ENCODE results near the gene IFIT3. TPM values are rescaled to one million over a fixed set of nuclear protein-coding genes. Genes with fewer than 3 reads are reported as not detected.
"Not testable (repeated sequence)": the region's sequence is repeated elsewhere in the genome, so short reads cannot be mapped to it uniquely, and the experiment has no call there.

The IFIT3 gene
- total RNA-seq, 2 experiments from 2014 or later: 0.17 to 0.35 TPM

GRCh38 chr10:89283936-89284475 lies 43.8 kb upstream of the IFIT3 start:
- H3K9me3 ChIP-seq (ENCODE audit: low read length): no peaks in the 10 kb centered on the region
- H3K4me3 ChIP-seq (ENCODE audit: low read depth, low read length, poor library complexity, severe bottlenecking): no peak overlapping the region
- no peak for TF ChIP-seq CTCF (conservative IDR thresholded peaks at IDR 0.05; ENCODE audit: low read length)
- TF ChIP-seq EZH2phosphoT487 (IDR thresholded peaks at IDR 0.05; ENCODE audit: borderline replicate concordance, low read depth, low read length): no peak
- no peaks in the 10 kb centered on the region for H3K36me3 ChIP-seq (ENCODE audit: insufficient read depth, low read length)
- H3K79me2 ChIP-seq (ENCODE audit: insufficient read depth, low read depth, low read length): no peaks in the 10 kb centered on the region
- H3K9me2 ChIP-seq (ENCODE audit: insufficient read depth, low read length): no peaks in the 10 kb centered on the region
- intact Hi-C loops (cut with micrococcal nuclease; ENCODE audit: unreplicated experiment): no loop called here
- H3K4me1 ChIP-seq (ENCODE audit: insufficient read depth, low read length, poor library complexity, severe bottlenecking): no peaks in the 10 kb centered on the region
- ChIA-PET POLR2A (no interaction called here), CTCF (ENCODE audit: unreplicated experiment) (no interaction called here)
- H3K4me2 ChIP-seq (ENCODE audit: low read length): no peak overlapping the region
- no peak overlapping the region for H3K27ac ChIP-seq (ENCODE audit: low read depth, low read length, poor library complexity, severe bottlenecking)
- no peak overlapping the region for H2AFZ ChIP-seq (ENCODE audit: low read length)
- BruUV-seq (replicated peaks): no TSS peak
- no peaks in the 10 kb centered on the region for H4K20me1 ChIP-seq (ENCODE audit: insufficient read depth, low read length)
- no peak for DNase-seq (ENCODE audit: low spot score)

GRCh38 chr10:89284711-89285110 lies 43.1 kb upstream of the IFIT3 start:
- BruUV-seq (replicated peaks); DNase-seq (ENCODE audit: low spot score); H2AFZ ChIP-seq (ENCODE audit: low read length); H3K9me2 ChIP-seq (ENCODE audit: insufficient read depth, low read length); H3K4me3 ChIP-seq (ENCODE audit: low read depth, low read length, poor library complexity, severe bottlenecking); CTCF ChIA-PET (ENCODE audit: unreplicated experiment); POLR2A ChIA-PET; H3K9me3 ChIP-seq (ENCODE audit: low read length); H3K79me2 ChIP-seq (ENCODE audit: insufficient read depth, low read depth, low read length); H4K20me1 ChIP-seq (ENCODE audit: insufficient read depth, low read length); H3K4me2 ChIP-seq (ENCODE audit: low read length); H3K36me3 ChIP-seq (ENCODE audit: insufficient read depth, low read length); H3K4me1 ChIP-seq (ENCODE audit: insufficient read depth, low read length, poor library complexity, severe bottlenecking); H3K27ac ChIP-seq (ENCODE audit: low read depth, low read length, poor library complexity, severe bottlenecking); intact Hi-C loops (cut with micrococcal nuclease; ENCODE audit: unreplicated experiment): not testable (repeated sequence)

- H3K9me3 ChIP-seq (ENCODE audit: low read length); POLR2A ChIA-PET; H3K27ac ChIP-seq (ENCODE audit: low read depth, low read length, poor library complexity, severe bottlenecking); intact Hi-C loops (cut with micrococcal nuclease; ENCODE audit: unreplicated experiment); DNase-seq (ENCODE audit: low spot score); H3K4me2 ChIP-seq (ENCODE audit: low read length); H3K4me3 ChIP-seq (ENCODE audit: low read depth, low read length, poor library complexity, severe bottlenecking); CTCF ChIA-PET (ENCODE audit: unreplicated experiment); H3K9me2 ChIP-seq (ENCODE audit: insufficient read depth, low read length); H3K79me2 ChIP-seq (ENCODE audit: insufficient read depth, low read depth, low read length); H2AFZ ChIP-seq (ENCODE audit: low read length); BruUV-seq (replicated peaks); H4K20me1 ChIP-seq (ENCODE audit: insufficient read depth, low read length); H3K4me1 ChIP-seq (ENCODE audit: insufficient read depth, low read length, poor library complexity, severe bottlenecking); H3K36me3 ChIP-seq (ENCODE audit: insufficient read depth, low read length): not testable (repeated sequence)
Measured at GRCh38 chr10:89285303-89285702, 42.5 kb upstream of the IFIT3 start.

GRCh38 chr10:89294721-89295239 lies 33.0 kb upstream of the IFIT3 start:
- no peaks in the 10 kb centered on the region for H3K36me3 ChIP-seq (ENCODE audit: insufficient read depth, low read length)
- no peak overlapping the region for H2AFZ ChIP-seq (ENCODE audit: low read length)
- no peak overlapping the region for H3K27ac ChIP-seq (ENCODE audit: low read depth, low read length, poor library complexity, severe bottlenecking)
- H4K20me1 ChIP-seq (ENCODE audit: insufficient read depth, low read length): no peaks in the 10 kb centered on the region
- no peak overlapping the region for H3K4me2 ChIP-seq (ENCODE audit: low read length)
- BruUV-seq (replicated peaks): no TSS peak
- H3K9me3 ChIP-seq (ENCODE audit: low read length): no peaks in the 10 kb centered on the region; the same call in 1 of the 2 replicates
- DNase-seq (ENCODE audit: low spot score): no peak
- POLR2A ChIA-PET: no interaction called here
- no peak overlapping the region for H3K4me3 ChIP-seq (ENCODE audit: low read depth, low read length, poor library complexity, severe bottlenecking)
- no peaks in the 10 kb centered on the region for H3K9me2 ChIP-seq (ENCODE audit: insufficient read depth, low read length)
- TF ChIP-seq EZH2phosphoT487 (IDR thresholded peaks at IDR 0.05; ENCODE audit: borderline replicate concordance, low read depth, low read length) (no peak), CTCF (conservative IDR thresholded peaks at IDR 0.05; ENCODE audit: low read length) (no peak)
- H3K79me2 ChIP-seq (ENCODE audit: insufficient read depth, low read depth, low read length): no peaks in the 10 kb centered on the region
- CTCF ChIA-PET (ENCODE audit: unreplicated experiment): no interaction called here
- H3K4me1 ChIP-seq (ENCODE audit: insufficient read depth, low read length, poor library complexity, severe bottlenecking): no peaks in the 10 kb centered on the region
- intact Hi-C loops (cut with micrococcal nuclease; ENCODE audit: unreplicated experiment): no loop called here
